Naive B cell (primary cell): ENCODE data around the gene TMEM108. TPM values are rescaled to one million over a fixed set of nuclear protein-coding genes. Genes with fewer than 3 reads are reported as not detected.
A peak's percentile ranks its signal among the peaks of the same experiment; 100 is the strongest.

Experiments used
- ATAC-seq, 2 donors: fragments of 150-1000 bp; cut with Tn5 transposase; 2 replicates each; pipeline ENCODE4 v1.10.0; 2021; ENCODE audit warnings: low read depth in 2 of 2, mild to moderate bottlenecking in 2 of 2, moderate library complexity in 2 of 2
- DNase-seq: peaks from one replicate; pipeline ENCODE4 v3.0.0; 2022
- H3K27ac Mint-ChIP-seq, 6 donors: one replicate each; pipeline ENCODE4 v1.8.0; 2020 to 2022; ENCODE audit warnings: mild to moderate bottlenecking in 6 of 6, mixed read lengths in 6 of 6, moderate library complexity in 5 of 6, inconsistent platforms in 2 of 6
- H3K27me3 Mint-ChIP-seq, 3 donors: one replicate each; pipeline ENCODE4 v1.8.0; 2021 to 2022; ENCODE audit warnings: mixed read lengths in 3 of 3, mild to moderate bottlenecking in 1 of 3
- H3K36me3 Mint-ChIP-seq, 2 donors: one replicate each; pipeline ENCODE4 v1.8.0; 2020 to 2022; ENCODE audit warnings: mixed read lengths in 2 of 2, inconsistent platforms in 1 of 2, mild to moderate bottlenecking in 1 of 2
- H3K4me1 Mint-ChIP-seq, 3 donors: one replicate each; pipeline ENCODE4 v1.8.0; 2020 to 2022; ENCODE audit warnings: mixed read lengths in 3 of 3, inconsistent platforms in 1 of 3, mild to moderate bottlenecking in 1 of 3, moderate library complexity in 1 of 3
- H3K4me3 Mint-ChIP-seq, 8 donors: one replicate each; pipeline ENCODE4 v1.8.0; 2020 to 2022; ENCODE audit warnings: mild to moderate bottlenecking in 8 of 8, mixed read lengths in 8 of 8, moderate library complexity in 8 of 8, inconsistent platforms in 2 of 8
- H3K9me3 Mint-ChIP-seq, 7 donors: one replicate each; pipeline ENCODE4 v1.8.0; 2020 to 2022; ENCODE audit warnings: mixed read lengths in 7 of 7, mild to moderate bottlenecking in 5 of 7, inconsistent platforms in 2 of 7, moderate library complexity in 1 of 7
- polyA plus RNA-seq, 6 donors: library from polyadenylated mRNA; unstranded; fragments of 300-500 nt; fragmentation: Illumina TruSeq; gene quantifications; one replicate each; pipeline ENCODE4 v1.2.3, GENCODE V29; 2021; ENCODE audit warnings: low read depth in 6 of 6

Gene TMEM108
- polyA plus RNA-seq, 6 donors from 2014 or later, result not detected

GRCh38 chr3:133354721-133355120, 316.5 kb downstream of the TMEM108 start:
- ATAC-seq (no peak), DNase-seq (no peak)
- Mint-ChIP-seq H3K9me3 (peaks cover 5 to 20% (median 11%) of the 10 kb centered on the region in 7 donors), H3K27me3 (peaks cover 29 to 57% (median 37%) of the 10 kb centered on the region in 3 donors), H3K4me3 (no peak overlapping the region), H3K4me1 (no peaks in the 10 kb centered on the region), H3K36me3 (peaks cover 0 to 7% of the 10 kb centered on the region in 2 donors), H3K27ac (no peak overlapping the region)

- Mint-ChIP-seq H3K9me3 (peaks cover 0 to 17% (median 9%) of the 10 kb centered on the region in 7 donors), H3K27me3 (peaks cover 11 to 45% (median 34%) of the 10 kb centered on the region in 3 donors), H3K4me3 (no peak overlapping the region), H3K27ac (no peak overlapping the region), H3K36me3 (peaks cover 0 to 7% of the 10 kb centered on the region in 2 donors), H3K4me1 (no peaks in the 10 kb centered on the region)
- DNase-seq, result no peak
- ATAC-seq, result no peak
Measured at GRCh38 chr3:133360476-133360875, 322.3 kb downstream of the TMEM108 start.

- H3K4me1 Mint-ChIP-seq, result no peaks in the 10 kb centered on the region
- peaks cover 0 to 5% of the 10 kb centered on the region in 2 donors for H3K36me3 Mint-ChIP-seq
- ATAC-seq (no peak), DNase-seq (no peak)
- H3K4me3 Mint-ChIP-seq, result no peak overlapping the region
- peaks cover 11 to 44% (median 34%) of the 10 kb centered on the region in 3 donors for H3K27me3 Mint-ChIP-seq
- peaks cover 0 to 12% (median 7%) of the 10 kb centered on the region in 7 donors for H3K9me3 Mint-ChIP-seq
- no peak overlapping the region for H3K27ac Mint-ChIP-seq
Measured at GRCh38 chr3:133361011-133361410, 322.8 kb downstream of the TMEM108 start.

- no peak overlapping the region for H3K27ac Mint-ChIP-seq
- DNase-seq (no peak), ATAC-seq (no peak)
- H3K36me3 Mint-ChIP-seq, result peaks cover 0 to under 1% of the 10 kb centered on the region in 2 donors
- H3K9me3 Mint-ChIP-seq, result peaks cover 0 to 8% (median 4%) of the 10 kb centered on the region in 7 donors
- H3K27me3 Mint-ChIP-seq, result peaks cover 13 to 41% (median 31%) of the 10 kb centered on the region in 3 donors
- no peaks in the 10 kb centered on the region for H3K4me1 Mint-ChIP-seq
- no peak overlapping the region for H3K4me3 Mint-ChIP-seq
Measured at GRCh38 chr3:133361435-133361834, 323.2 kb downstream of the TMEM108 start.

- Mint-ChIP-seq H3K4me3 (no peak overlapping the region), H3K4me1 (no peaks in the 10 kb centered on the region), H3K27me3 (peaks cover 18 to 42% (median 28%) of the 10 kb centered on the region in 3 donors), H3K9me3 (no peaks in the 10 kb centered on the region), H3K27ac (no peak overlapping the region), H3K36me3 (no peaks in the 10 kb centered on the region)
- DNase-seq (no peak), ATAC-seq (no peak)
Measured at GRCh38 chr3:133362539-133362938, 324.3 kb downstream of the TMEM108 start.

- ATAC-seq (no peak), DNase-seq (no peak)
- Mint-ChIP-seq H3K4me3 (no peak overlapping the region), H3K27me3 (peaks cover 15 to 44% (median 27%) of the 10 kb centered on the region in 3 donors), H3K27ac (no peak overlapping the region), H3K36me3 (no peaks in the 10 kb centered on the region), H3K4me1 (no peaks in the 10 kb centered on the region), H3K9me3 (no peaks in the 10 kb centered on the region)
Measured at GRCh38 chr3:133364704-133365103, 326.5 kb downstream of the TMEM108 start.

GRCh38 chr3:133366921-133367320, 328.7 kb downstream of the TMEM108 start:
- no peaks in the 10 kb centered on the region for H3K4me1 Mint-ChIP-seq
- H3K27me3 Mint-ChIP-seq, result peaks cover 13 to 56% (median 44%) of the 10 kb centered on the region in 3 donors
- no peak overlapping the region for H3K27ac Mint-ChIP-seq
- no peaks in the 10 kb centered on the region for H3K9me3 Mint-ChIP-seq
- no peaks in the 10 kb centered on the region for H3K36me3 Mint-ChIP-seq
- DNase-seq (no peak), ATAC-seq (no peak)
- H3K4me3 Mint-ChIP-seq, result no peak overlapping the region

- H3K4me3 Mint-ChIP-seq, result no peak overlapping the region
- no peaks in the 10 kb centered on the region for H3K9me3 Mint-ChIP-seq
- ATAC-seq (no peak), DNase-seq (no peak)
- no peak overlapping the region for H3K27ac Mint-ChIP-seq
- H3K36me3 Mint-ChIP-seq, result no peaks in the 10 kb centered on the region
- H3K27me3 Mint-ChIP-seq, result peaks cover 11 to 56% (median 43%) of the 10 kb centered on the region in 3 donors
- no peaks in the 10 kb centered on the region for H3K4me1 Mint-ChIP-seq
Measured at GRCh38 chr3:133367403-133367802, 329.2 kb downstream of the TMEM108 start.

GRCh38 chr3:133367956-133368355, 329.8 kb downstream of the TMEM108 start:
- no peak for DNase-seq
- Mint-ChIP-seq H3K4me3 (no peak overlapping the region), H3K36me3 (no peaks in the 10 kb centered on the region), H3K27me3 (peaks cover 11 to 53% (median 38%) of the 10 kb centered on the region in 3 donors), H3K9me3 (no peaks in the 10 kb centered on the region), H3K4me1 (no peaks in the 10 kb centered on the region), H3K27ac (no peak overlapping the region)
- no peak for ATAC-seq

- no peaks in the 10 kb centered on the region for H3K36me3 Mint-ChIP-seq
- H3K27ac Mint-ChIP-seq, result no peak overlapping the region
- ATAC-seq (no peak), DNase-seq (no peak)
- peaks cover 11 to 50% (median 36%) of the 10 kb centered on the region in 3 donors for H3K27me3 Mint-ChIP-seq
- H3K4me3 Mint-ChIP-seq, result no peak overlapping the region
- no peaks in the 10 kb centered on the region for H3K9me3 Mint-ChIP-seq
- no peaks in the 10 kb centered on the region for H3K4me1 Mint-ChIP-seq
Measured at GRCh38 chr3:133368371-133369067, 330.3 kb downstream of the TMEM108 start.

GRCh38 chr3:133369068-133369440, 330.9 kb downstream of the TMEM108 start:
- no peak overlapping the region for H3K27ac Mint-ChIP-seq
- no peaks in the 10 kb centered on the region for H3K9me3 Mint-ChIP-seq
- H3K27me3 Mint-ChIP-seq, result peaks cover 11 to 54% (median 36%) of the 10 kb centered on the region in 3 donors
- H3K36me3 Mint-ChIP-seq, result no peaks in the 10 kb centered on the region
- no peaks in the 10 kb centered on the region for H3K4me1 Mint-ChIP-seq
- DNase-seq (no peak), ATAC-seq (no peak)
- no peak overlapping the region for H3K4me3 Mint-ChIP-seq

GRCh38 chr3:133371181-133371580, 333.0 kb downstream of the TMEM108 start:
- Mint-ChIP-seq H3K27me3 (peaks cover 11 to 38% (median 31%) of the 10 kb centered on the region in 3 donors), H3K4me1 (no peaks in the 10 kb centered on the region), H3K9me3 (no peaks in the 10 kb centered on the region), H3K27ac (no peak overlapping the region), H3K4me3 (no peak overlapping the region), H3K36me3 (no peaks in the 10 kb centered on the region)
- ATAC-seq, result no peak
- no peak for DNase-seq

GRCh38 chr3:133371676-133372075, 333.5 kb downstream of the TMEM108 start:
- DNase-seq (no peak), ATAC-seq (no peak)
- no peak overlapping the region for H3K4me3 Mint-ChIP-seq
- no peaks in the 10 kb centered on the region for H3K36me3 Mint-ChIP-seq
- H3K9me3 Mint-ChIP-seq, result no peaks in the 10 kb centered on the region
- H3K4me1 Mint-ChIP-seq, result no peaks in the 10 kb centered on the region
- peaks cover 7 to 34% (median 31%) of the 10 kb centered on the region in 3 donors for H3K27me3 Mint-ChIP-seq
- no peak overlapping the region for H3K27ac Mint-ChIP-seq

- Mint-ChIP-seq H3K36me3 (no peaks in the 10 kb centered on the region), H3K9me3 (no peaks in the 10 kb centered on the region)
Measured at GRCh38 chr3:133374708-133375402, 336.7 kb downstream of the TMEM108 start.

More at GRCh38 chr3:133374708-133375402, 336.7 kb downstream of the TMEM108 start:
- H3K27me3 Mint-ChIP-seq, result peaks cover 0 to 16% (median 16%) of the 10 kb centered on the region in 3 donors
- H3K4me3 Mint-ChIP-seq, result no peak overlapping the region
- H3K27ac Mint-ChIP-seq, result peak overlapping the region in 1 of 6 donors; percentile 24
- DNase-seq (no peak), ATAC-seq (no peak)
- H3K4me1 Mint-ChIP-seq, result no peaks in the 10 kb centered on the region
